SK-N-MC (cell line): ENCODE measurements around the gene MED13L.

Experiments used
- EZH2 ChIP-seq: fragments of 200-600 bp; sonication (generic); IDR thresholded peaks from one replicate; pipeline ENCODE4 v1.6.1; 2017; ENCODE audit warnings: antibody characterized with exemption
- FOXP2 ChIP-seq: optimal IDR thresholded peaks from 2 replicates; pipeline ENCODE3; 2011; ENCODE audit warnings: mild to moderate bottlenecking, moderate library complexity; ENCODE audit not compliant: insufficient read depth; ENCODE audit errors: extremely low read length, control extremely low read depth
- POLR2AphosphoS5 ChIP-seq: IDR thresholded peaks from 2 replicates; pipeline ENCODE4 v1.6.1; 2012; ENCODE audit warnings: mild to moderate bottlenecking, low read depth, low read length, borderline replicate concordance

DNA sequence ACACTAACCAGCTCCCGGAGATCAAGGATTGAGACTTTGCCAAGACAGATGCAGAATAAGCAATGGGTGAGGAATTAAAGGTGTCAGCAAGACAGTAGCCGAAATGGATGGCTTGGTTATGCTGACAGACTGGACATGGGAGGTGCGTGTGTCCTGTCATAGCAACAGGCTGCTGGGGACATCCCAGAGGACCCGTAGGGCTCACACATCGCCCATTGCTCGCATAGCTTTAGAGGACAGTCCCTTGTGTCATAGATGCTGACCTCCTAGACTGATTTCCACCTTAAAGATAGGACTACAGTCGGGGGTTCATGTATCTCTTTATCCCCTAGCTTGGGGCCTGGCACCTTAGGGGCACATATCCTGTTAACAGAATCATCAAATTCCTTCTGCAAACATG, 324.5 kb downstream of the MED13L start:
- no peak for TF ChIP-seq EZH2
- TF ChIP-seq POLR2AphosphoS5 = no peak
- no peak for TF ChIP-seq FOXP2
